HepG2 (cell line): ENCODE data around the gene KLC3. TPM values are rescaled to one million over a fixed set of nuclear protein-coding genes. Genes with fewer than 3 reads are reported as not detected.
A peak's percentile ranks its signal among the peaks of the same experiment; 100 is the strongest.
"Not testable (repeated sequence)": the region's sequence is repeated elsewhere in the genome, so short reads cannot be mapped to it uniquely, and the experiment has no call there.

Experiments
- ATAC-seq: fragments of 200-7000 bp; cut with Tn5 transposase; 3 replicates; pipeline ENCODE4 v1.9.1; 2020; ENCODE audit warnings: mild to moderate bottlenecking, moderate library complexity
- BruUV-seq: library from RNA; stranded (reverse); fragments of 400-500 nt; replicated peaks from 2 replicates; lab custom pipeline; 2021; lab: Mats Ljungman, UMichigan
- CTCF ChIA-PET: fragments of 300-600 bp; formaldehyde crosslinking; extraction: SDS; loops from one replicate; lab custom pipeline; 2021; ENCODE audit warnings: low total read pairs, inconsistent platforms, low intra/inter-chr PET ratio; lab: Yijun Ruan, JAX
- POLR2A ChIA-PET: fragments of 350-600 bp; sonication (Branson Sonifier 250); formaldehyde crosslinking; loops from one replicate; lab custom pipeline; 2020; ENCODE audit warnings: antibody characterized with exemption, inconsistent platforms; lab: Yijun Ruan, JAX
- DNase-seq: peaks from one replicate; pipeline ENCODE4 v3.0.0-alpha.2; 2015; ENCODE audit warnings: low spot score
- FAIRE-seq: peaks from 3 replicates; lab custom pipeline; 2011; peaks lifted over from hg19 to GRCh38; lab: Jason Lieb, UNC
- H2AFZ ChIP-seq: one replicate; pipeline ENCODE4 v1.6.1; 2011; ENCODE audit warnings: low read length, inconsistent platforms
- H3K27ac ChIP-seq: fragments of 300-600 bp; 3 replicates; pipeline ENCODE4 v1.8.0; 2011; ENCODE audit warnings: mixed run types, mild to moderate bottlenecking, mixed read lengths, low read length, inconsistent platforms; ENCODE audit not compliant: insufficient read depth; ENCODE audit errors: extremely low read length
- H3K27me3 ChIP-seq, 2 experiments: fragments of 200-600 bp in 1 of 2; 2 replicates in 1 of 2; 3 replicates in 1 of 2; pipeline versions ENCODE4 v1.6.0 to v1.8.0; 2011; ENCODE audit warnings: low read length in 2 of 2, mild to moderate bottlenecking in 2 of 2, moderate library complexity in 2 of 2, inconsistent platforms in 1 of 2; ENCODE audit not compliant: insufficient read depth in 2 of 2, control insufficient read depth in 1 of 2
- H3K36me3 ChIP-seq, 2 experiments: fragments of 200-600 bp in 1 of 2; replicated peaks in 1 of 2; 2 replicates in 1 of 2; 3 replicates in 1 of 2; pipeline versions ENCODE4 v1.5.1 to v1.8.0; 2011; ENCODE audit warnings: low read length in 2 of 2, inconsistent platforms in 1 of 2; ENCODE audit not compliant: insufficient read depth in 2 of 2, control insufficient read depth in 1 of 2
- H3K4me1 ChIP-seq: 2 replicates; pipeline ENCODE4 v1.5.1; 2012; ENCODE audit warnings: low read length, inconsistent platforms; ENCODE audit not compliant: insufficient read depth
- H3K4me2 ChIP-seq: 2 replicates; pipeline ENCODE4 v1.6.0; 2011; ENCODE audit warnings: low read depth, low read length, inconsistent platforms
- H3K4me3 ChIP-seq, 3 experiments: fragments of 200-600 bp in 1 of 3; sonication (generic), shearing (Covaris generic) in 1 of 3; replicated peaks in 1 of 3; 2 replicates each; pipeline ENCODE4 v1.5.1; 2011 to 2016; ENCODE audit warnings: low read length in 3 of 3, inconsistent platforms in 2 of 3, low read depth in 2 of 3, mild to moderate bottlenecking in 2 of 3, control low read depth in 1 of 3, mixed read lengths in 1 of 3; ENCODE audit not compliant: insufficient read depth in 1 of 3
- H3K79me2 ChIP-seq: one replicate; pipeline ENCODE4 v1.6.1; 2011; ENCODE audit warnings: low read length, inconsistent platforms; ENCODE audit not compliant: insufficient read depth
- H3K9ac ChIP-seq: 2 replicates; pipeline ENCODE4 v1.6.0; 2011; ENCODE audit warnings: mild to moderate bottlenecking, low read depth, low read length, inconsistent platforms; ENCODE audit not compliant: insufficient read depth
- H3K9me3 ChIP-seq: 2 replicates; pipeline ENCODE4 v1.5.1; 2012; ENCODE audit warnings: mild to moderate bottlenecking, low read length
- H4K20me1 ChIP-seq: 2 replicates; pipeline ENCODE4 v1.6.0; 2011; ENCODE audit warnings: inconsistent platforms, mild to moderate bottlenecking, low read length, moderate library complexity; ENCODE audit not compliant: insufficient read depth
- FOSL2 ChIP-seq: sonication (generic); formaldehyde crosslinking; IDR thresholded peaks from 2 replicates; pipeline ENCODE4 v1.4.0; 2020; ENCODE audit warnings: missing genetic modification reagents
- SP140L ChIP-seq: sonication (generic); formaldehyde crosslinking; IDR thresholded peaks from 2 replicates; pipeline ENCODE4 v1.4.0; 2020; ENCODE audit warnings: missing genetic modification reagents, borderline replicate concordance
- ZFP1 ChIP-seq: IDR thresholded peaks from 2 replicates; pipeline ENCODE4 v1.6.1; 2016
- ZNF121 ChIP-seq: sonication (generic); formaldehyde crosslinking; IDR thresholded peaks from 2 replicates; pipeline ENCODE4 v1.5.0; 2020; ENCODE audit warnings: mild to moderate bottlenecking, missing genetic modification reagents
- ZNF703 ChIP-seq: sonication (generic); formaldehyde crosslinking; IDR thresholded peaks from 2 replicates; pipeline ENCODE4 v1.5.1; 2020; ENCODE audit warnings: missing genetic modification reagents, mild to moderate bottlenecking, moderate library complexity, borderline replicate concordance
- WGBS: methylation state at CpG from one replicate; pipeline ENCODE4 v1.1.6; 2017; ENCODE audit warnings: low lambda C conversion rate; 5-methylcytosine and 5-hydroxymethylcytosine counted together
- in situ Hi-C: cut with HindIII; loops from 2 replicates; pipeline ENCODE4 v1.10.0; 2017; ENCODE audit warnings: low pct_unique_long_range_greater_than_20kb; ENCODE audit not compliant: extremely low pct_ligation_motif_present
- intact Hi-C: fragments of 100-400 bp; cut with micrococcal nuclease; formaldehyde crosslinking; loops from one replicate; pipeline ENCODE4 v1.10.0; 2022; ENCODE audit not compliant: unreplicated experiment
- polyA plus RNA-seq, 8 experiments: library from polyadenylated mRNA; depleted of rRNA in 3 of 8; stranded (reverse) in 7 of 8; unstranded in 1 of 8; fragments of >200 nt; fragmentation: Illumina TruSeq in 4 of 8; extraction: Trizol in 4 of 8; gene quantifications; 2 replicates each; pipeline versions ENCODE4 v1.2.1 to v1.2.3, GENCODE V29; 2011 to 2016; ENCODE audit warnings: low read depth in 4 of 8, missing spikeins in 1 of 8, mixed read lengths in 1 of 8; ENCODE audit not compliant: insufficient read depth in 1 of 8
- total RNA-seq, 5 experiments: library from RNA; depleted of rRNA; stranded (reverse); fragments of >200 nt; fragmentation: Illumina TruSeq; extraction: Trizol; gene quantifications; 2 replicates each; pipeline ENCODE4 v1.2.3, GENCODE V29; 2016; ENCODE audit warnings: low read depth in 1 of 5

The KLC3 gene
- total and polyA plus RNA-seq, 2 of the 13 experiments (the other 11 are each of a cell fraction or from before 2014, with no cell fraction given), result 0.13 TPM; not detected in 1

- H2AFZ ChIP-seq, ATAC-seq: not testable (repeated sequence)
- 92% methylated on average over 14 of the region's 14 CpGs for WGBS
Observed at GRCh38 chr19:45312285-45312684, 28.3 kb upstream of the KLC3 start.

GRCh38 chr19:45314708-45315245 lies 25.8 kb upstream of the KLC3 start:
- no peaks in the 10 kb centered on the region for H3K9me3 ChIP-seq
- H3K36me3 ChIP-seq, result no peaks in the 10 kb centered on the region
- no TSS peak for BruUV-seq
- ATAC-seq, result no peak
- H2AFZ ChIP-seq, result no peak overlapping the region
- H3K4me3 ChIP-seq, result no peak overlapping the region
- H3K9ac ChIP-seq, result no peak overlapping the region
- no peak for DNase-seq
- no peak overlapping the region for H3K27ac ChIP-seq
- ChIA-PET CTCF (no interaction called here), POLR2A (interaction anchor here (0.6 kb wide), 1 partner anchor 1513 kb away, joined by 3 read pairs; no protein-coding TSS in a partner anchor)
- WGBS, result 42% methylated on average over 7 of the region's 8 CpGs
- TF ChIP-seq ZNF703 (CRISPR knock-in tag), result no peak
- TF ChIP-seq FOSL2 (CRISPR knock-in tag), result no peak
- TF ChIP-seq ZFP1 (CRISPR knock-in tag), result no peak
- 0 out of 2 replicates have a peak, but pooled peaks have one; percentile 32 for TF ChIP-seq ZNF121 (CRISPR knock-in tag)
- no peak for TF ChIP-seq SP140L (CRISPR knock-in tag)
- no peaks in the 10 kb centered on the region for H4K20me1 ChIP-seq
- intact Hi-C loops (no loop called here), in situ Hi-C loops (no loop called here)
- H3K79me2 ChIP-seq, result no peaks in the 10 kb centered on the region
- H3K27me3 ChIP-seq, result peaks cover 7 to 49% of the 10 kb centered on the region in 2 experiments; a peak in 4 of 5 replicates
- FAIRE-seq, result no peak
- H3K4me1 ChIP-seq, result peaks cover 10% of the 10 kb centered on the region
- no peak overlapping the region for H3K4me2 ChIP-seq

More at GRCh38 chr19:45312285-45312684, 28.3 kb upstream of the KLC3 start:
- BruUV-seq, CTCF ChIA-PET, DNase-seq, H3K79me2 ChIP-seq, H3K36me3 ChIP-seq, H3K4me3 ChIP-seq, H3K9ac ChIP-seq, POLR2A ChIA-PET, H3K27ac ChIP-seq, in situ Hi-C loops, H3K9me3 ChIP-seq, H4K20me1 ChIP-seq, FAIRE-seq, intact Hi-C loops: not testable (repeated sequence)
- H3K4me2 ChIP-seq, result peak overlapping the region; percentile 74; the same call in 1 of the 2 replicates
- peaks cover 10% of the 10 kb centered on the region for H3K4me1 ChIP-seq
- peaks cover 3 to 34% of the 10 kb centered on the region in 2 experiments; a peak in 4 of 5 replicates for H3K27me3 ChIP-seq
